Mesenchymal stem cell (in vitro differentiated cells and primary cell): ENCODE results near the gene ODAD2.
"Not testable (repeated sequence)": the region's sequence is repeated elsewhere in the genome, so short reads cannot be mapped to it uniquely, and the experiment has no call there.

Source experiments
- DNase-seq: peaks from one replicate; pipeline ENCODE4 v3.0.0-alpha.2; 2013
- H2AFZ ChIP-seq: one replicate; pipeline ENCODE4 v1.6.1; 2013; ENCODE audit warnings: low read depth, mild to moderate bottlenecking, control low read depth, inconsistent platforms, low read length, moderate library complexity
- H2AK5ac ChIP-seq: 2 replicates; pipeline ENCODE4 v1.6.1; 2013; ENCODE audit warnings: low read length, moderate library complexity, mild to moderate bottlenecking, inconsistent platforms; ENCODE audit not compliant: severe bottlenecking
- H2BK120ac ChIP-seq: one replicate; pipeline ENCODE4 v1.6.1; 2013; ENCODE audit warnings: low read depth, mild to moderate bottlenecking, inconsistent platforms, low read length, moderate library complexity
- H2BK12ac ChIP-seq, 2 experiments: one replicate each; pipeline ENCODE4 v1.6.1; 2013; ENCODE audit warnings: inconsistent platforms in 2 of 2, low read length in 2 of 2, mild to moderate bottlenecking in 2 of 2, moderate library complexity in 2 of 2, control low read depth in 1 of 2
- H2BK15ac ChIP-seq: one replicate; pipeline ENCODE4 v1.6.1; 2013; ENCODE audit warnings: mild to moderate bottlenecking, low read depth, inconsistent platforms; ENCODE audit not compliant: poor library complexity, severe bottlenecking
- H2BK5ac ChIP-seq: 2 replicates; pipeline ENCODE4 v1.6.1; 2013; ENCODE audit warnings: low read depth, mild to moderate bottlenecking, low read length, control low read depth, inconsistent platforms; ENCODE audit not compliant: poor library complexity, severe bottlenecking
- H3K14ac ChIP-seq, 2 experiments: one replicate each; pipeline ENCODE4 v1.6.1; 2013; ENCODE audit warnings: inconsistent platforms in 2 of 2, low read length in 2 of 2, control low read depth in 1 of 2, mild to moderate bottlenecking in 1 of 2, moderate library complexity in 1 of 2
- H3K18ac ChIP-seq, 2 experiments: one replicate each; pipeline ENCODE4 v1.6.1; 2013; ENCODE audit warnings: inconsistent platforms in 2 of 2, low read length in 2 of 2, control low read depth in 1 of 2, low read depth in 1 of 2, mild to moderate bottlenecking in 1 of 2
- H3K23ac ChIP-seq, 2 experiments: one replicate each; pipeline ENCODE4 v1.6.1; 2013; ENCODE audit warnings: inconsistent platforms in 2 of 2, low read length in 2 of 2, mild to moderate bottlenecking in 2 of 2, moderate library complexity in 2 of 2, control low read depth in 1 of 2
- H3K27ac ChIP-seq: 2 replicates; pipeline ENCODE4 v1.5.1; 2013; ENCODE audit warnings: mild to moderate bottlenecking, moderate library complexity, low read length, control low read depth, inconsistent platforms; ENCODE audit not compliant: poor library complexity, severe bottlenecking
- H3K27me3 ChIP-seq, 2 experiments: 2 replicates each; pipeline versions ENCODE4 v1.6.1 to v1.7.0; 2013; ENCODE audit warnings: low read length in 2 of 2, mild to moderate bottlenecking in 2 of 2, moderate library complexity in 2 of 2, control low read depth in 1 of 2, inconsistent platforms in 1 of 2; ENCODE audit not compliant: control insufficient read depth in 1 of 2, insufficient read depth in 1 of 2
- H3K36me3 ChIP-seq, 2 experiments: 2 replicates each; pipeline versions ENCODE4 v1.6.1 to v1.7.0; 2013; ENCODE audit warnings: low read length in 2 of 2, control low read depth in 1 of 2, inconsistent platforms in 1 of 2, low read depth in 1 of 2, mild to moderate bottlenecking in 1 of 2; ENCODE audit not compliant: insufficient read depth in 2 of 2, control insufficient read depth in 1 of 2
- H3K4ac ChIP-seq, 2 experiments: one replicate each; pipeline ENCODE4 v1.6.1; 2013; ENCODE audit warnings: inconsistent platforms in 2 of 2, low read length in 2 of 2, mild to moderate bottlenecking in 2 of 2, moderate library complexity in 2 of 2, control low read depth in 1 of 2, low read depth in 1 of 2
- H3K4me1 ChIP-seq: 2 replicates; pipeline ENCODE4 v1.6.1; 2013; ENCODE audit warnings: low read depth, low read length, control low read depth; ENCODE audit not compliant: control insufficient read depth, insufficient read depth
- H3K4me2 ChIP-seq: 2 replicates; pipeline ENCODE4 v1.6.1; 2013; ENCODE audit warnings: low read length, mild to moderate bottlenecking, inconsistent platforms; ENCODE audit not compliant: poor library complexity, severe bottlenecking
- H3K4me3 ChIP-seq, 2 experiments: 2 replicates each; pipeline versions ENCODE4 v1.5.1 to v1.7.0; 2013; ENCODE audit warnings: low read length in 2 of 2, mild to moderate bottlenecking in 2 of 2, control low read depth in 1 of 2, low read depth in 1 of 2; ENCODE audit not compliant: insufficient read depth in 1 of 2
- H3K79me1 ChIP-seq: replicated peaks from 2 replicates; pipeline ENCODE4 v1.6.1; 2013; ENCODE audit warnings: mild to moderate bottlenecking, control low read depth, low read length, inconsistent platforms; ENCODE audit not compliant: poor library complexity, severe bottlenecking
- H3K9ac ChIP-seq: 2 replicates; pipeline ENCODE4 v1.7.0; 2013; ENCODE audit warnings: mild to moderate bottlenecking, low read length, moderate library complexity
- H3K9me3 ChIP-seq: 2 replicates; pipeline ENCODE4 v1.7.0; 2013; ENCODE audit warnings: mild to moderate bottlenecking, low read length; ENCODE audit not compliant: control insufficient read depth
- H4K8ac ChIP-seq: one replicate; pipeline ENCODE4 v1.6.1; 2013; ENCODE audit warnings: inconsistent platforms, mild to moderate bottlenecking, low read length, moderate library complexity
- H4K91ac ChIP-seq: one replicate; pipeline ENCODE4 v1.6.1; 2013; ENCODE audit warnings: mild to moderate bottlenecking, low read length, inconsistent platforms
- WGBS: methylation state at CpG from one replicate; pipeline ENCODE4 v1.1.7; 2013; ENCODE audit warnings: mixed read lengths; 5-methylcytosine and 5-hydroxymethylcytosine counted together

ODAD2 gene

GRCh38 chr10:27998178-27998953, 513 bp downstream of the ODAD2 start:
- H3K4me1 ChIP-seq, result peaks cover 2% of the 10 kb centered on the region
- peak overlapping the region; percentile 58 for H3K27ac ChIP-seq
- H3K23ac ChIP-seq, result no peak overlapping the region
- peak overlapping the region; percentile 84 for H2BK15ac ChIP-seq
- H2BK12ac ChIP-seq, result no peak overlapping the region
- H3K4ac ChIP-seq, result peak overlapping the region in 1 of 2 experiments; percentile 36
- peak overlapping the region; percentile 1 for H2AFZ ChIP-seq
- H2BK5ac ChIP-seq, result peak overlapping the region; percentile 92
- H3K14ac ChIP-seq, result no peak overlapping the region
- peak overlapping the region; percentile 54 for H3K4me2 ChIP-seq
- peak overlapping the region; percentile 75 for H3K9ac ChIP-seq
- H4K91ac ChIP-seq, result peak overlapping the region; percentile 61
- H2BK120ac ChIP-seq, result no peak overlapping the region
- no peaks in the 10 kb centered on the region for H3K79me1 ChIP-seq
- H3K4me3 ChIP-seq, result peak overlapping the region; percentile 77 to 86
- peak overlapping the region in 1 of 2 experiments; percentile 52 for H3K18ac ChIP-seq
- H3K9me3 ChIP-seq, result peaks cover 4% of the 10 kb centered on the region
- DNase-seq, result peak; percentile 37
- WGBS, result under 1% methylated on average over 49 of the region's 62 CpGs
- H2AK5ac ChIP-seq, result no peak overlapping the region
- peak overlapping the region; percentile 47 for H4K8ac ChIP-seq
- peaks cover 0 to 32% of the 10 kb centered on the region in 2 experiments for H3K27me3 ChIP-seq
- H3K36me3 ChIP-seq, result no peaks in the 10 kb centered on the region

GRCh38 chr10:27997865-27998177, 1.1 kb downstream of the ODAD2 start:
- H2AFZ ChIP-seq, result peak overlapping the region; percentile 1
- H3K4me3 ChIP-seq, result peak overlapping the region in 1 of 2 experiments; percentile 86
- H3K36me3 ChIP-seq, result no peaks in the 10 kb centered on the region
- WGBS, result 13% methylated on average over 5 of the region's 5 CpGs
- peaks cover 4% of the 10 kb centered on the region for H3K9me3 ChIP-seq
- H2BK120ac ChIP-seq, result no peak overlapping the region
- no peak overlapping the region for H4K8ac ChIP-seq
- no peak overlapping the region for H3K18ac ChIP-seq
- H2AK5ac ChIP-seq, result no peak overlapping the region
- no peak overlapping the region for H3K23ac ChIP-seq
- H3K27ac ChIP-seq, result peak overlapping the region; percentile 58
- peaks cover 2% of the 10 kb centered on the region for H3K4me1 ChIP-seq
- H2BK12ac ChIP-seq, result no peak overlapping the region
- no peak overlapping the region for H2BK15ac ChIP-seq
- H3K14ac ChIP-seq, result no peak overlapping the region
- H3K79me1 ChIP-seq, result no peaks in the 10 kb centered on the region
- H2BK5ac ChIP-seq, result no peak overlapping the region
- no peak overlapping the region for H4K91ac ChIP-seq
- DNase-seq, result no peak
- H3K4ac ChIP-seq, result no peak overlapping the region
- H3K4me2 ChIP-seq, result peak overlapping the region; percentile 54
- peaks cover 0 to 32% of the 10 kb centered on the region in 2 experiments for H3K27me3 ChIP-seq
- H3K9ac ChIP-seq, result peak overlapping the region; percentile 75

GRCh38 chr10:27995311-27995710, 3.6 kb downstream of the ODAD2 start:
- no peak overlapping the region for H3K4me2 ChIP-seq
- H3K36me3 ChIP-seq, result no peaks in the 10 kb centered on the region
- DNase-seq, result no peak
- H3K4me3 ChIP-seq, result no peak overlapping the region
- no peak overlapping the region for H3K9ac ChIP-seq
- H3K9me3 ChIP-seq, result no peaks in the 10 kb centered on the region
- no peak overlapping the region for H3K18ac ChIP-seq
- no peak overlapping the region for H2AK5ac ChIP-seq
- H3K4me1 ChIP-seq, result peaks cover 2% of the 10 kb centered on the region
- H2BK15ac ChIP-seq, result no peak overlapping the region
- H2BK5ac ChIP-seq, result no peak overlapping the region
- WGBS, result 40% methylated on average over 1 of the region's 2 CpGs
- H4K8ac ChIP-seq, result no peak overlapping the region
- no peak overlapping the region for H3K14ac ChIP-seq
- no peaks in the 10 kb centered on the region for H3K79me1 ChIP-seq
- H3K27ac ChIP-seq, result peak overlapping the region; percentile 47
- H3K4ac ChIP-seq, result no peak overlapping the region
- no peak overlapping the region for H4K91ac ChIP-seq
- H2AFZ ChIP-seq, result no peak overlapping the region
- H2BK120ac ChIP-seq, result no peak overlapping the region
- H3K23ac ChIP-seq, result no peak overlapping the region
- peaks cover 0 to 24% of the 10 kb centered on the region in 2 experiments for H3K27me3 ChIP-seq
- H2BK12ac ChIP-seq, result no peak overlapping the region

- not testable (repeated sequence) for H3K9ac ChIP-seq, DNase-seq, H3K14ac ChIP-seq, H3K23ac ChIP-seq, H2BK12ac ChIP-seq, H3K9me3 ChIP-seq, H3K4me2 ChIP-seq, H2BK120ac ChIP-seq, H3K36me3 ChIP-seq, H3K27ac ChIP-seq, H2AK5ac ChIP-seq, H3K27me3 ChIP-seq, H2BK15ac ChIP-seq, H2BK5ac ChIP-seq, H3K18ac ChIP-seq, H4K8ac ChIP-seq, H3K79me1 ChIP-seq, H2AFZ ChIP-seq, H3K4me1 ChIP-seq, H3K4ac ChIP-seq, H3K4me3 ChIP-seq, H4K91ac ChIP-seq
- WGBS, result 84% methylated on average over 2 of the region's 2 CpGs
Observed at GRCh38 chr10:27989357-27989756, 9.5 kb downstream of the ODAD2 start.
